Measurements from ENCODE around the gene NFKBIB. TPM values are rescaled to one million over a fixed set of nuclear protein-coding genes. Genes with fewer than 3 reads are reported as not detected.

Gene NFKBIB
- total RNA-seq, 1 experiment from 2014 or later: 33.8 TPM

- H3K27ac Mint-ChIP-seq: no peak overlapping the region; a peak in 2 of 7 replicates
- Histone ChIP-seq H3K27ac (ENCODE audit: insufficient read length, low read depth, low read length) (no peak overlapping the region), H2BK5ac (ENCODE audit: insufficient read length, low read length) (no peak overlapping the region), H3K23me2 (ENCODE audit: insufficient read length, low read depth, low read length, poor library complexity, severe bottlenecking) (peaks cover 10% of the 10 kb centered on the region), H4K8ac (replicated peaks; ENCODE audit: insufficient read length, low read depth, low read length) (no peak overlapping the region), H2BK15ac (ENCODE audit: low read depth, low read length) (no peak overlapping the region), H3K4me2 (ENCODE audit: insufficient read depth, insufficient read length, low read length) (no peak overlapping the region), H2AFZ (ENCODE audit: low read length) (no peak overlapping the region), H3K18ac (ENCODE audit: insufficient read length, low read depth, low read length) (no peak overlapping the region), H2AK5ac (ENCODE audit: insufficient read length, low read length) (no peak overlapping the region), H2BK12ac (ENCODE audit: insufficient read length, low read depth, low read length) (no peak overlapping the region), H3K56ac (ENCODE audit: insufficient read length, low read depth, low read length) (no peak overlapping the region), H4K5ac (ENCODE audit: insufficient read length, low read depth, low read length) (no peak overlapping the region), H3K79me2 (ENCODE audit: insufficient read depth, low read length) (peaks cover 11% of the 10 kb centered on the region; the same call in 1 of the 2 replicates), H4K91ac (ENCODE audit: insufficient read length, low read depth, low read length) (no peak overlapping the region), H3K9me3 (ENCODE audit: control insufficient read depth, low read depth, low read length) (peaks cover 21% of the 10 kb centered on the region), H3T11ph (ENCODE audit: low read length) (no peak overlapping the region), H3K27me3 (ENCODE audit: insufficient read depth, low read length) (no peaks in the 10 kb centered on the region), H3K9ac (ENCODE audit: extremely low read depth, insufficient read length, low read length) (no peak overlapping the region), H3K79me1 (ENCODE audit: insufficient read depth, low read depth, low read length, poor library complexity, severe bottlenecking) (peaks cover 2% of the 10 kb centered on the region), H3K23ac (ENCODE audit: insufficient read length, low read depth, low read length) (no peak overlapping the region), H3K4ac (ENCODE audit: low read depth, low read length) (no peak overlapping the region), H4K20me1 (ENCODE audit: control insufficient read depth, insufficient read depth, insufficient read length) (no peaks in the 10 kb centered on the region), H3K14ac (ENCODE audit: insufficient read depth, low read length) (no peak overlapping the region), H3K4me1 (ENCODE audit: insufficient read depth, low read length) (no peaks in the 10 kb centered on the region), H2BK20ac (ENCODE audit: low read depth, low read length, poor library complexity, severe bottlenecking) (no peak overlapping the region), H2BK120ac (ENCODE audit: low read depth, low read length, poor library complexity, severe bottlenecking) (no peak overlapping the region)
- DNase-seq: peak; percentile 54
- peaks cover 47 to 57% (median 56%) of the 10 kb centered on the region in 3 experiments for H3K36me3 Mint-ChIP-seq (ENCODE audit: insufficient read depth in 1 of 3, low read depth in 3 of 3)
- peaks cover 8 to 14% of the 10 kb centered on the region in 2 experiments for H3K4me1 Mint-ChIP-seq
- H3K9me3 Mint-ChIP-seq: peaks cover 31 to 35% of the 10 kb centered on the region in 2 experiments
- peak overlapping the region; percentile 27 to 99; a peak in 4 of 5 replicates for H3K4me3 Mint-ChIP-seq
- TF ChIP-seq CTCF (conservative IDR thresholded peaks at IDR 0.05): peak; percentile 65
- H3K27me3 Mint-ChIP-seq (ENCODE audit: low read depth): peaks cover 13% of the 10 kb centered on the region
- WGBS (ENCODE audit: extremely low coverage, insufficient read length, low lambda C conversion rate): no CpG with 5 or more reads among the region's 29 CpGs
Measured at GRCh38 chr19:38932425-38933179, 32.8 kb downstream of the NFKBIB start.
